ENCODE data around the gene PIGU.

PIGU gene

DNA sequence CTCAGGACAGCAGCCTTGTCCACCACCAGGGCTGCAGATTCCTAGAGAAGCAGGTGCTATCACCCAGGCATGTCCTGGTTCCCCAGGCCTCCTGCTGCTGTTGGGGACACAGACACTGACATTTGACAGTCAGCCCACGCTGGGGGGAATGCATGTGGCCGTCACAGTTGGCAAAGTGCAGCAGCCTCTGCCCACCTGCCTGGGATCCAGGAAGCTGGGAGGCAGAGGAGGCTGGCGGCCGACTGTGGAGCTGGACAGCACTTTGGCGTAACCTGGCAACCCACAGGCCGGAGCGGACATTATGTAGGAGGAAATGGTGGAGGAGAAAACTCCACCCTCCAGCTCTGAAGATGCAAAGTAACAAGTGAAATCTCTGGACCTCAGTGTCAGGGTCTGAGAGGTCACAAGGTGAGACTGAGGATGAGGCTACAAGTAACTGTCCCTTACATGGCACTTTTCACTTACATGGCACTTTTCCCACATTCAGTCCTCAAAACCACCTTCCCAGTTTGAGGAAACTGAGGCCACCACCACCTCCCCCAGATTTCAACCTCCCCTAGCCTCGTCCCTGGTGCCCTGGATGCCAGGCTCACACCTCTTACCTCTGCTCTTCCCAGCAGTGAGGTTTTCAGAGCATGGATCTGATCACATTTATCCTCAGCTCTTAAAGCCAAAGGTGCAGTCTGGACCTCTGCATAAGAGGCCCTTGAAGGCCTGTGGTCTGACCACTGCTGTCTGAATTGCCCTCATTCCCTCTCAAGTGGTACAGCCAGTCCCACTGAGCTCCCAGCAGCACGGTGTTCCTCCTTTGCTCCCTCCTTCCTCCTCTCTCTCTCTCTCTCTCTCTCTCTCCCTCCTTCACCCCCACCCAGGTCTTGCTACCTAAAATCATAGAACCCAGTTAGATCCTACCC is 109.7 kb downstream of the PIGU start:
- no peaks in the 10 kb centered on the region for H3K27me3 ChIP-seq (ENCODE audit: insufficient read depth, poor library complexity, severe bottlenecking)
- H3K4me3 ChIP-seq (replicated peaks; ENCODE audit: insufficient read depth, low read length), result no peak overlapping the region
- no peak overlapping the region for H3K27ac ChIP-seq (replicated peaks)
- TF ChIP-seq, protein P1, sequence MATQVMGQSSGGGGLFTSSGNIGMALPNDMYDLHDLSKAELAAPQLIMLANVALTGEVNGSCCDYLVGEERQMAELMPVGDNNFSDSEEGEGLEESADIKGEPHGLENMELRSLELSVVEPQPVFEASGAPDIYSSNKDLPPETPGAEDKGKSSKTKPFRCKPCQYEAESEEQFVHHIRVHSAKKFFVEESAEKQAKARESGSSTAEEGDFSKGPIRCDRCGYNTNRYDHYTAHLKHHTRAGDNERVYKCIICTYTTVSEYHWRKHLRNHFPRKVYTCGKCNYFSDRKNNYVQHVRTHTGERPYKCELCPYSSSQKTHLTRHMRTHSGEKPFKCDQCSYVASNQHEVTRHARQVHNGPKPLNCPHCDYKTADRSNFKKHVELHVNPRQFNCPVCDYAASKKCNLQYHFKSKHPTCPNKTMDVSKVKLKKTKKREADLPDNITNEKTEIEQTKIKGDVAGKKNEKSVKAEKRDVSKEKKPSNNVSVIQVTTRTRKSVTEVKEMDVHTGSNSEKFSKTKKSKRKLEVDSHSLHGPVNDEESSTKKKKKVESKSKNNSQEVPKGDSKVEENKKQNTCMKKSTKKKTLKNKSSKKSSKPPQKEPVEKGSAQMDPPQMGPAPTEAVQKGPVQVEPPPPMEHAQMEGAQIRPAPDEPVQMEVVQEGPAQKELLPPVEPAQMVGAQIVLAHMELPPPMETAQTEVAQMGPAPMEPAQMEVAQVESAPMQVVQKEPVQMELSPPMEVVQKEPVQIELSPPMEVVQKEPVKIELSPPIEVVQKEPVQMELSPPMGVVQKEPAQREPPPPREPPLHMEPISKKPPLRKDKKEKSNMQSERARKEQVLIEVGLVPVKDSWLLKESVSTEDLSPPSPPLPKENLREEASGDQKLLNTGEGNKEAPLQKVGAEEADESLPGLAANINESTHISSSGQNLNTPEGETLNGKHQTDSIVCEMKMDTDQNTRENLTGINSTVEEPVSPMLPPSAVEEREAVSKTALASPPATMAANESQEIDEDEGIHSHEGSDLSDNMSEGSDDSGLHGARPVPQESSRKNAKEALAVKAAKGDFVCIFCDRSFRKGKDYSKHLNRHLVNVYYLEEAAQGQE (IDR thresholded peaks at IDR 0.05; ENCODE audit: insufficient replicate concordance, low read depth), result no peak
- DNase-seq (ENCODE audit: low read depth in 1 of 2, low spot score in 1 of 2), result no peak

DNA sequence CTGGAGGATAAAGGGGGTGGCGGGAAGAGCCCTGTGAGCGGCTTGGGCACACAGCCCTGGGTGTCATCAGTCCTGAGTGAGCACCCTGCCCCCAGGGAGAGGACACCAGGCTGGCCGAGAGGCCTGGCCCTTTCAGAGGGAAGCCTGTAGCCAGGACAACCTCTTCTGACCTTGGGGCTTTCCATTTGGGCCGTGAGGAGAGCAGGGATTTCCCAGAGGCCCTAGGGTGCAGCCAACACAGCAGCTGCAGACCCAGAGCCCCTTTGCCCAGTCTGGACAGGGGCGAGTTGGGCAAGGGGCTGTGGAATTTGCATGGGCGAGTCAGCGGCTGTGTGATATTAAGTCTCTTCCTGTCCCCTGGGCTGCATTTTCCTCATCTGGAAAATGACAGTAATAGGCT is 112.1 kb downstream of the PIGU start:
- DNase-seq (ENCODE audit: low read depth in 1 of 2, low spot score in 1 of 2), result no peak
- H3K27ac ChIP-seq (replicated peaks), result no peak overlapping the region
- no peak for TF ChIP-seq POLR2AphosphoS5 (IDR thresholded peaks at IDR 0.05; ENCODE audit: low read depth)
- TF ChIP-seq, protein P2, sequence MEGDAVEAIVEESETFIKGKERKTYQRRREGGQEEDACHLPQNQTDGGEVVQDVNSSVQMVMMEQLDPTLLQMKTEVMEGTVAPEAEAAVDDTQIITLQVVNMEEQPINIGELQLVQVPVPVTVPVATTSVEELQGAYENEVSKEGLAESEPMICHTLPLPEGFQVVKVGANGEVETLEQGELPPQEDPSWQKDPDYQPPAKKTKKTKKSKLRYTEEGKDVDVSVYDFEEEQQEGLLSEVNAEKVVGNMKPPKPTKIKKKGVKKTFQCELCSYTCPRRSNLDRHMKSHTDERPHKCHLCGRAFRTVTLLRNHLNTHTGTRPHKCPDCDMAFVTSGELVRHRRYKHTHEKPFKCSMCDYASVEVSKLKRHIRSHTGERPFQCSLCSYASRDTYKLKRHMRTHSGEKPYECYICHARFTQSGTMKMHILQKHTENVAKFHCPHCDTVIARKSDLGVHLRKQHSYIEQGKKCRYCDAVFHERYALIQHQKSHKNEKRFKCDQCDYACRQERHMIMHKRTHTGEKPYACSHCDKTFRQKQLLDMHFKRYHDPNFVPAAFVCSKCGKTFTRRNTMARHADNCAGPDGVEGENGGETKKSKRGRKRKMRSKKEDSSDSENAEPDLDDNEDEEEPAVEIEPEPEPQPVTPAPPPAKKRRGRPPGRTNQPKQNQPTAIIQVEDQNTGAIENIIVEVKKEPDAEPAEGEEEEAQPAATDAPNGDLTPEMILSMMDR (IDR thresholded peaks at IDR 0.05; ENCODE audit: insufficient read depth, low read length), result no peak
- TF ChIP-seq SPI1 (IDR thresholded peaks at IDR 0.05; ENCODE audit: borderline replicate concordance, low read depth), result no peak
- TF ChIP-seq, protein P1 (IDR thresholded peaks at IDR 0.05; ENCODE audit: insufficient replicate concordance, low read depth), result no peak
- no peak for TF ChIP-seq GABPA (IDR thresholded peaks at IDR 0.05; ENCODE audit: low read depth)
- H3K4me3 ChIP-seq (replicated peaks; ENCODE audit: insufficient read depth, low read length), result no peak overlapping the region
- H3K27me3 ChIP-seq (ENCODE audit: insufficient read depth, poor library complexity, severe bottlenecking), result no peaks in the 10 kb centered on the region

DNA sequence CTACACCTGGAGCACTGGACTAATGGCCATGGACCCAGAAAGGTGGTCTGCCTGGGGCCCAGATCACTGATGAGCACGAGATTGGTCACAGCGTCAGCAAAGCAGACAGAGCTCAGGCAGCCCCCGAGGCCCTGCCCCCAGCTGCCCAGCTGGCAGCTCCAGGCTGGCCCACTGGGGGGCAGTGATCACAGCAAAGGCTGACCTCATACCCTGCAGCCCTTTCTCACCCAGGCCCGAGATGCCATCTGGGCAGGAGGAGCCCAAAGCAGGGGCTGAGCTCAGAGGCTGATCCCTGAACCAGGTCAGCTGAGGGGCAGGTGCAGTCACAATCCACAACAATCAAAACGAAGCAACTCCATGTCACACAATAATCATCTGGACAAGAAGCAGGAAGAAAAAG is 114.3 kb downstream of the PIGU start:
- DNase-seq (ENCODE audit: low read depth in 1 of 2, low spot score in 1 of 2), result peak in 1 of 2 experiments; percentile 4
- Histone ChIP-seq H3K4me3 (replicated peaks; ENCODE audit: insufficient read depth, low read length) (no peak overlapping the region), H3K27ac (replicated peaks) (no peak overlapping the region), H3K27me3 (ENCODE audit: insufficient read depth, poor library complexity, severe bottlenecking) (no peaks in the 10 kb centered on the region)
- TF ChIP-seq SPI1 (IDR thresholded peaks at IDR 0.05; ENCODE audit: borderline replicate concordance, low read depth), result no peak
- TF ChIP-seq GABPA (IDR thresholded peaks at IDR 0.05; ENCODE audit: low read depth), result no peak
- TF ChIP-seq, protein P2 (IDR thresholded peaks at IDR 0.05; ENCODE audit: insufficient read depth, low read length), result no peak
- TF ChIP-seq, protein P1 (IDR thresholded peaks at IDR 0.05; ENCODE audit: insufficient replicate concordance, low read depth), result no peak
- no peak for TF ChIP-seq POLR2AphosphoS5 (IDR thresholded peaks at IDR 0.05; ENCODE audit: low read depth)

Data from HL-60 (cell line).